GM19099 (cell line): ENCODE measurements around the gene SMAD7.

Experiments used
- POLR2A ChIP-seq: IDR thresholded peaks from 3 replicates; pipeline ENCODE4 v1.6.1; 2011; ENCODE audit warnings: low read depth; ENCODE audit not compliant: insufficient read length; ENCODE audit errors: extremely low read depth

The SMAD7 gene

DNA sequence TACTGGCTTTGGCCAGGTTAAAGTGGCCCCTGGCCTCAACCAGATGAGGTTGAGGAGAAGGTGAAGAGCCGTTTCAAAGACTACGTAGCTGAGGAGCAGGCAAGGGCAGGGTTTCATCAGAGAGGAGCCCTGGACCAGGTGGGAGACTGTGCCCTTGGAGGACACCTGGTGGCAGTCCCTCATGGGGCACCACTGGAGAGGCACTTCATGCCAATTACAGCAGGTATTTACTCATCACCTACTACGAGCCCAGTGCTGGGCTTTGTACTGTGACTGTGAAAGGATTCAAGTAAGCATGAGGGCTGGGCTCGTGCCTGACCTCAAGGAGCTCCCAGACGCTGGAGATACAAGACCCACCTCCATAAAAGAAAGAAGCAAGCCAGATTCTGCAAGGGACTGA, 37.6 kb downstream of the SMAD7 start:
- no peak for TF ChIP-seq POLR2A

DNA sequence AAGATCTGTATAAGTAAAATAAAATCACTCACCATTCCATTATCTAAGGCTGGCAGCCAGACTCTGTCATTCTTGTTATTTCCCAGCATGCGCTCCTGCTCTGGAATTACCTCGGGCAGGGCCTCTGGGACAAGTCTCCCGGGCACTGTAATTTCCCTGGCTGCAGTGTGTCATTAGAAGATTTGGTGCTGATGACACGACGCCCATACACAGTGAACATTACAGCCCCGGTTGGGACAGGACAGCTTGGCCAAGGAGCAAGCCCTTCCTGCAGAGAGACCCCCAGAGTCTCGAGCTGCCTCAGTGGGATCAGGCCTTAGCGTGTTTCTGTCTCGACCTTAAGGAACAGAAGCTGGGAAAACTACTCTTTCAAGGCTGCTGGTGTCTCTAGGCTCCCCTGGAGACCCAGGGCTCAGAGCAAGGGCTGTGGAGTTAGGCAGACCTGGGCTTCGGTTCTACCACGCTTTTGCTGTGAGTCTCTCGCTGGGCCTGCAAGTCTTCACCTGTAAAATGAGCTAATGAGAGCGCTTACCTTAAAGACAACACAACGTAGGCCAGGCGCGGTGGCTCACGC, 39.7 kb downstream of the SMAD7 start:
- no peak for TF ChIP-seq POLR2A

DNA sequence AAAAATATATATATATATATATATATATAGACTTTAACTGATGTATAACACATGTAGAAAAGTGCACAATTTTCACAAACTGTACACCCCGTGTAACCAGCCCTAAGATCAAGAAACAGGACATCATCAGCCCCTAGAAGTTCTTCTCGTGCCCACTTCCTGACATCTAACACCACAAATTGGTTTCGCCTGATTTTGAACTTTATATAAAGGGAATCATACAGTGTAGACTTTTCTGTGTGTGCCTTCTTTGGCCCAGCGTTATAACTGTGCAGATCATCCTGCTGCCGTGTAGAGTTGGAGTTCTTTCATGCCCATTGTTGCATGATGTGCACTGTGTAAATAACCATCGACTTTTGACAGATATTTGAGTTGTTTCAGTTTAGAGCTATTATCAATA, 41.0 kb downstream of the SMAD7 start:
- TF ChIP-seq POLR2A, result no peak

DNA sequence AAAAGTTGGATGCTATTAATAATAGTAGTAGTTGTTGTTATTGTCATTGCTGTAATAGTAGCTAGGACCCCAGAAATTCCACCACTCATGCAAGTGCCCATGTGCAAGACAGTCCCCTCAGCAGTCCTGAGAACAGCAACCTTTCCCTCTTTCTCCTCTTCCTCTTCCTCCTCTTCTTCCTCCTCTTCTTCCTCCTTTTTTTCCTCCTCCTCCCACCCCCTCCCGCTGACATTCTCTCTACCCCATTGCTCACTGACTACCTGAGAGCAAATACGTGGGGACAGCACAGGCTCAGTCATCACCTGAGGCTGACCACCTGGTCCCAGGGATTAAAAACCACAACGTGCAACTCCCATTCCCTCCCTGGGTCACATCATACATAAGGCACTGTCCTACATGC, 41.8 kb downstream of the SMAD7 start:
- TF ChIP-seq POLR2A, result no peak

DNA sequence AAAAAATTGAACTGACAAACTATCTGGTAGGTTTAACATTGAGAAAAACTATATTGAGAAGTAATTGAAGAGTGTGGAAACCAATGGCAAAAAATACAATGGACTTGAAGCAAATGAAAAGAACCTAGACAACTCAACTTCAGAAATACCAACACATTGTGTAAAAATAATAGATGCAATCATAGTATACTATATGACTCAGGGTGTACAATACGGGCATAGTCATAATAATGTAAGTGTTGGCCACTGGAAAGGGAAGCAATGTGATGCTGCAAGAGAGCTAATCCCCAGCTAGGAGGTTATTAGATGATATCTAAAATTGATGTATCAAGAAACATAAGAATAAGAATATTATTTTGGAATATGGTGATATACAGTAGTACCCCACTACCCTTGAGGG, 45.3 kb downstream of the SMAD7 start:
- no peak for TF ChIP-seq POLR2A

DNA sequence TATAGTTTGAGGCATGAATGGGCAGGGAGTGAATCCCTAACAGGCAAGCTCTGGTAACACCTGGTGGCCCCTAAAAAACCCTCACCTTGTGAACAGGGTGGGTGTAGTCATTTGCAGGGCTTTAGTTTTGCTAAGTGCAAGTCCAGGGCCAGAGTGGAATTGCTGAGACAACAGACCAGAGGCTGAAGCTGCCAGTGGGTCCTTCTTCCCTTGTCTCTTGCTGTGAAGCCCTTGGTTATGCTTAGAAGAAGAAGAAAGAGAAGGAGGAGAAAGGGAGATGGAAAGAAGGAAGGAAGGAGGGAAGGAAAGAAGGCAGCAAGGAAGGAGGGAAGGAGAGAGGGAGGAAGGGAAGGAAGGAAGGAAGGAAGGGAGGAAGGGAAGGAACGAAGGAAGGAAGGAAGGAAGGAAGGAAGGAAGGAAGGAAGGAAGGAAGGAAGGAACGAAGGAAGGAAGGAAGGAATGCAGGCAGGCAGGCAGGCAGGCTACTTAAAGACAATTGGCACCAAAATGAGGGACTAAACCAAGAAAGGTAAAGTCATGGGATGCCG, 45.8 kb downstream of the SMAD7 start:
- TF ChIP-seq POLR2A, result no peak

DNA sequence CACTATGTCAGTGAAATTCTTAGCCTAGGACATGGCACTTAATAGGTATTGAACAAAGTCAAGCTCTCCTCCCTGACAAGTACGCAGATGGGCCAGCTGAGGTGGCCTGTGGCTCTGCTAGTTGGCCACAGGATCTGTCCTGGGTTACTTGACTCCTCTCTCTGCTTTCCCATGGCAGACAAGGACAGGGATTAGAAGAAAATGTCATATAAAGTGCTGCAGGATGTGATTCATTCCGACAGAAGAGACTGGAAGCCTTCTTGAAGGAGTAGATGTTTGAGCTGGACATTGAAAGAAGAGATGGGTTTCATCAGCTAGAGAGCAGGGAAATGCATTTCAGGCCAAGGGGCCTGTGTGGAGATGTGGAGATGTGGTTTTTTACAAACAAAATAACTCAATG, 46.7 kb downstream of the SMAD7 start:
- no peak for TF ChIP-seq POLR2A

DNA sequence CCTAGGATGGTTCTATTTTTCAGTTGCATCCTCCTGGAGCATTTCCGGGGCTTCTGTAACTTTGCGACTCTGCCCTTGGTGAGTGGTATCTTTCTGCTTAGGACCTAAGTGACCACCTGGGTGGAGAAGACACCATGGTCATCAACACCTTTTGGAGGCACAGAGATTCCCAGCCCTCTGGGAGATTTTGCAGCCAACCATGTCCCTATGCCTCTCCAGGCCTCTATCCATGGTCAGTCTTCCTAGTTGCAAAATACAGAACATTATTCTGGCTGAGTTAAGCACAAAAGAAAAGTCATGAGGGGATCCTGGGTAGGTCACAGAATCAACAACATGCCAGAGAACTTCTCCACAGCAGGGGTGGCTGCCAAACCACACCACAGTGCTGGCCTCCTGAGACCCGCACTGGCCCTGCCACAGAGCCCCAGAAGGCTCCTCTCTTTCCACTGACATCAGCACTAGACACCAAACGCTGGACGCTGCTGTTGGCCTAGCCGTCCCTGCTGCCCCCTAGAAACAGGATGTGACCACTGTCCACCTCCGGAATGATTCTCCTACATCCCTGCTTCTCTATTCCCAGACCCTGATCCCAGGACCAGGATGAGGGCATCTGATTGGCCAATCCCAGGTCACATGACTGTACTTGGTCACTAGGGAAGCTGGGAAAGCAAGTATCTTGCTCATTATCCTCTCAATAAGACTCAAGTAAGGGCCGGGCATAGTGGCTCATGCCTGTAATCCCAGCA, 47.7 kb downstream of the SMAD7 start:
- no peak for TF ChIP-seq POLR2A

DNA sequence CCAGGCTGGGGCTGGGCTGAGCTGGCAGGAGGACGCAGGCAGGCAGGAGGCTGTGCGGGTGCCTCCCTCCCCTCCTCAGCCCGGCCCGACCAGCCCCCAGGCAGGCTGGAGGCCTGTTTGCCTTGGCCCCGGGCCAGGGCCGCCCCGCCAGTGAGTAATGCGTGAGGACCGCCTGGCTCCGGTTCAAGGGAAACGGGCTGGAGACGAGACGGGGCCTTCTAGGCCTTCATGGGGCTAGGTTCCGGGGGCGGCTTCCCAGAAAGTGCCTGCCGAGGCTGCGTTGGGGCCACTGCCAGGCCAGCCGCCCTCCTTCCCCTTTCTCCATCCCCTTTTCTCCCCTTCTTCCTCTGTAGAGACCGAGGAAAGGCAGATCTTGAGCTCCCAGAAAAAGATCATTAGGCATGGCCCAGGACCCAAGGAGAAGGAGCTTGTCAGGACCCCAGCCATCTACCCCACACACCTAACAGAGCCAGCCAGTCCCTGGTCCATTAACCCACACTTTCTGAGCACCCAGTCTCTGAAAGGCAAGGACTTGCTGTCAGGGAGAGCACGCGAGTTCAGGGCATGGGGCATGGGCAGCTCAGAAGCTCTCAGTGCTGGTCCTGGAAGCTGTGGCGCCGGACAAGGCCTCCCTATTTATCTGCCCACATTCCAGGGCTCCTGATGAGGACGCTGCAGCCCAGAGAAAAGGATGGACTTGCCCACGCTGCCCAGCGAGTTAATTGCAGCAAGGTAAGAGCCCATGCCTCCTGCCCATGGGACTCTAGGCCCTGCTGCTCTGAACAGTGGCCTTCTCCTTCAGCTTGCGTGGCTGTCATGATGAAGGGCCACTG, 48.5 kb downstream of the SMAD7 start:
- no peak for TF ChIP-seq POLR2A

DNA sequence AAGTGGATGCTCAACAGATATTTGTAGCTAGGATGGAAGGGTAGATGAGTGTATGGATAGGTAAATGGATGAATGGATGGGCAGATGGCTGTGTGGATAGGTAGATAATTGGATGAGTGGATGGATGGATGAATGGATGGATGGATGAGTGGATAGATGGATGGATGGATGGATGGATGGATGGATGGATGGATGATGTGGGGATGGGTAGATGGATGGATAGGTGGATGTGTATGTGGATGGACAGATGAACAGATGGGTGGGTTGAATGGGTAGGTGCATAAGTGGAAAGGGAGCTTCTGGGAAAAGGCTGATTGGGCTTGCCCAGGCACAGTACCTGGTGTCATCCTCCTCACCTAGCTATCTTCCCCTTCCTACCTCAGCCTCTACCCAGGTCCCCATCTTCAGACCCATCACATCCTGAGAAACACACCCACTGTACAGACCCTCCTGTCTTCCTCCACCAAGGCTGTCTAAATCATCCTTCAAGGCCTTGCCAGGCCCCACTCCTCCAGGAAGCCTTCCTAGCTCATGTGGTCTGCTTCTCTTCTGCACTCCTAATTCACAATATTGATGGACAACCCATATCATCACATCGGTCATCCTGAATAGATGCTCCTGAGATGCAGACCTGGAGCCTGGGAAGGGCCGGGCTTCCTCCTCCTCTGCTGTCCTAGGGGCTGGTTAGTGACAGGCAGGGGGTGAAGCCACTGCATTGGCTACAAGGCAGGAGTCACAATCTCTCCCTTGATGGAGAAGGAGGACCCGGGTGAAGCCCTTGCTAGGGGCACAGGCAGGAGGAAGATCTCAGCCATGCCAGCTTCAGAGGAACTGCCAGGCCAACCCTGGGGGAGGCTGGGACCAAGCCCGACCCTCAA, 49.4 kb downstream of the SMAD7 start:
- no peak for TF ChIP-seq POLR2A

DNA sequence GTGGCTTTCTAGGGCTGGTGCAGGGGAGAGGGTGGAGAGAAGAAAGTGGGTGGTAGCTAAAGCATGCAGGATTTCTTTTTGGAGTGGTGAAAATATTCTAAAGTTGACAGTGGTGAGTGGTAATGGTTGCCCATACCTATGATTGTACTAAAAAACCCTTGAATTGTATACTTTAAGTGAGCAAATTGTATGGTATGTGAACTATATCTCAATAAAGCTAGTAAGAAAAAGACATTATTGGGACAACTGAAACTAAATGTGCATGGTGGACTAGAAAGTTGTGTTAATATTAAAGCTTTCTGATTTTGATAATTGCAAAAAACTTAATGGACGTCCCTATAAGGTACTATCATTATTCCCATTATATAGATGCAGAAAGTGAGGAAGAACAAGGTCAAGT, 50.3 kb downstream of the SMAD7 start:
- TF ChIP-seq POLR2A, result no peak

DNA sequence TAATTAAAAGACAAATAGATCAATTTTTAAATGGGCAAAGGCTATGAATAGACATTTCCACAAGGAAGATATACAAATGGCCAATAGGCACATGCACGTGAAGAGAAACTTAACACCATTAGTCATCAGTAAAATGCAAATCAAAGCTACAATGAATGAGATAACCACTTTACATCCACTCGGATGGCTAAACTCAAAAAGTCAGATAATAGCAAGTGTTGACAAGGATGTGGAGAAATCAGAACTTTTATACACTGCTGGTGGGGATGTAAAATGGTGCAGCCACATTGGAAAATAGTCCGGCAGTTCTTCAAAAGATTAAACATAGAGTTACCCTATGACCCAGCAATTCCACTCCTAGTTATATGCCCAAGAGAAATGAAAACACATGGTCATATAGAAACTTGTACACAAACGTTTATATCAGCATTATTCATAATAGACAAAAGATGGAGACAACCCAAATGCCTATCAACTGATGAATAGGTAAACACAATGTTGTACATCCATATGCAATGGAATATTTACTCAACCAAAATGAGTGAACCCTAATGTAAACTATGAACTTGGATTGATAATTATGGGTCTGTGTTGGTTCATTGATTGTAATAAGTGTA, 51.1 kb downstream of the SMAD7 start:
- TF ChIP-seq POLR2A, result no peak

DNA sequence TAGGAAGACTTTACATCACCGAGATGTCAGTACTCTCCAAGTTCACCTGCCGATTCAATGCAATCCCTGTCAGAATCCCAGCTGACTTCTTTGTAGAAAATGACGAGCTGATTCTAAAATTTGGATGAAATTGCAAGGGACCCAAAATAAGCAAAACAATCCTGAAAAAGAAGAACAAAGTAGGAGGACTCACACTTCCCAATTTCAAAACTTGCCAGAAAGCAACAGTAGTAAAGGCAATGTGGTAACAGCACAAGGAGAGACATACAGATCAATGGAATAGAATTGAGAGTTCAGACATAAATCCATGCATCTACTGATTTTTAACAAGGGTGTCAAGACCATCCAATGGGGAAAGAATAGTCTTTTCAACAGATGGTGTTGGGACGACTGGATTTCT, 52.2 kb downstream of the SMAD7 start:
- TF ChIP-seq POLR2A, result no peak

DNA sequence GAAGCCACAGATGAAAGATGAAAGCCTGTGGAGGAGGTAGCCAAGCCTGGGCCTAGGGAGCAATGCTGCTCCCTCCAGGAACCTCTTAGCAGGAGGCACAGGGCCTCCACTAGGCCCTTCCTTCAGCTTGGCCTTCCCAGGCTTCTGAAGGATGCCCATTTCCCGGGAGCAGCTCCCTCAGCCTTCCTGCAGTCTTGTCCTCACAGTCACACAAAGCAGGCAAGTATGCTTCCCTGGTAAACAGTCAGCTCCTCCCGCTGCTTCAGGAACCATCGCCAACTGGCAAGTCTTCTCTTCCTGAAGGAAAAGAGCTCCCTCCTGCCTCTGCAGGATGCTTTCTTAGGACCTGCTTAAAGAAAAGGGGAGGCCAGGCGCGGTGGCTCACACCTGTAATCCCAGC, 53.2 kb downstream of the SMAD7 start:
- no peak for TF ChIP-seq POLR2A

DNA sequence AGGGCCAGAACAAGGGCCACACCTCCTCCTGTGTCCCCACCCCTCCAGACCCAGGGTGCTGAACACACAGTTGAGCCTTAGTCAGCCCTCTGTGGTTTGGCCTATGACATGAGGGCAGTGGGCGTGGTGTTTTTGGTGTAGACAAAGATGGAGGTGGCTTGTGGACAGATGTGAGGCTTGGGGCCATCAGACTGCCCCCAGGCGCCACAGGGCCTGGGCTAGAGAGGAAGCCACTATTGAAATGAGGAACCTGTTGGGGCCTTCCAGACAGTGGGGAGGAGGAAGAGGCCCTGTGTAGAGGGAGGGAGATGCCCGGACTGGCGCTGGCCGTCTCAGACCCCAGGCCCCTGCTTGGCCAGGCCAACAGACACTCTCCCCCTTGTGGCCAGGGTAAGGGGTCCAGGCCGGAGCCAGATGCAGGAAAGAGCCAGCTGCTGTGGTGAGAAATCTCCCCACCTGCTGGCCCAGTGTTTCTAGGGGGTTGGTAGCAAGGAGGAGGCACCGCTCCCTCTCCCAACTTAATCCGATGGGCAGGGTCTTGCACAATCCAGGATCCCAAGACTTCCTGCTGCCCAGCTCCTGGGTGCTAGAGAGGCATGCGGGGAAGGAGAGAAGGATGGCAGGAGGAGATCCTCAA, 53.8 kb downstream of the SMAD7 start:
- peak; percentile 32 for TF ChIP-seq POLR2A
